Right ventricle myocardium inferior (tissue), 1 donor: ENCODE measurements around the gene PHKA1. TPM values are rescaled to one million over a fixed set of nuclear protein-coding genes. Genes with fewer than 3 reads are reported as not detected.

ENCODE experiments used
- total RNA-seq: library from RNA; stranded (reverse); fragmentation: NEBNext Ultra II Directional; extraction: Animal tissue kit (Norgen Biotek cat#: 25700); gene quantifications from one replicate; pipeline ENCODE4 v1.2.1, GENCODE V29; 2021
- donor health status: DM: no; HTN: yes; CAD: no; lungs with severe emphysema.

Gene PHKA1
- total RNA-seq, 1 donor from 2014 or later, result 16.1 TPM

Other genes starting within 250 kb of the PHKA1 start
- gene HDAC8, start 141.5 kb downstream of the PHKA1 start, total RNA-seq, result 18.6 TPM
- not detected for gene DMRTC1B, start 62.6 kb upstream of the PHKA1 start, total RNA-seq
- not detected for gene FAM236B, start 68.4 kb upstream of the PHKA1 start, total RNA-seq
- gene FAM236D, start 93.9 kb upstream of the PHKA1 start, total RNA-seq, result not detected
- gene FAM236C, start 198.3 kb upstream of the PHKA1 start, total RNA-seq, result not detected
- not detected for gene FAM236A, start 223.9 kb upstream of the PHKA1 start, total RNA-seq
- not detected for gene DMRTC1, start 229.5 kb upstream of the PHKA1 start, total RNA-seq